Astrocyte (in vitro differentiated cells and primary cell): ENCODE results near the gene NGFR. TPM values are rescaled to one million over a fixed set of nuclear protein-coding genes. Genes with fewer than 3 reads are reported as not detected.

ENCODE experiments used
- DNase-seq: peaks from one replicate; pipeline ENCODE4 v3.0.0-alpha.2; 2010; ENCODE audit warnings: low read depth
- FAIRE-seq: peaks from 2 replicates; lab custom pipeline; 2011; peaks lifted over from hg19 to GRCh38; lab: Jason Lieb, UNC
- H2AFZ ChIP-seq: 2 replicates; pipeline ENCODE4 v1.6.0; 2012; ENCODE audit warnings: low read depth, low read length, inconsistent platforms
- H3K27ac ChIP-seq: 2 replicates; pipeline ENCODE4 v1.5.1; 2011; ENCODE audit warnings: low read depth, low read length, inconsistent platforms
- H3K27me3 ChIP-seq: 2 replicates; pipeline ENCODE4 v1.6.0; 2011; ENCODE audit warnings: low read length, inconsistent platforms; ENCODE audit not compliant: insufficient read depth
- H3K36me3 ChIP-seq: 2 replicates; pipeline ENCODE4 v1.5.1; 2011; ENCODE audit warnings: low read length, inconsistent platforms; ENCODE audit not compliant: insufficient read depth
- H3K4me1 ChIP-seq: 2 replicates; pipeline ENCODE4 v1.5.1; 2011; ENCODE audit warnings: low read length, inconsistent platforms; ENCODE audit not compliant: insufficient read depth
- H3K4me2 ChIP-seq: 2 replicates; pipeline ENCODE4 v1.6.0; 2012; ENCODE audit warnings: low read length, inconsistent platforms
- H3K4me3 ChIP-seq: 2 replicates; pipeline ENCODE4 v1.5.1; 2011; ENCODE audit warnings: low read depth, mild to moderate bottlenecking, low read length, inconsistent platforms; ENCODE audit not compliant: insufficient read depth
- H3K79me2 ChIP-seq: 2 replicates; pipeline ENCODE4 v1.6.0; 2012; ENCODE audit warnings: mild to moderate bottlenecking, low read length, inconsistent platforms; ENCODE audit not compliant: insufficient read depth
- H3K9ac ChIP-seq: 2 replicates; pipeline ENCODE4 v1.6.0; 2012; ENCODE audit warnings: mild to moderate bottlenecking, low read length, inconsistent platforms
- H3K9me3 ChIP-seq: 2 replicates; pipeline ENCODE4 v1.5.1; 2012; ENCODE audit warnings: low read depth, mild to moderate bottlenecking, low read length, inconsistent platforms; ENCODE audit not compliant: insufficient read depth
- H4K20me1 ChIP-seq: 2 replicates; pipeline ENCODE4 v1.6.0; 2012; ENCODE audit warnings: low read length, inconsistent platforms; ENCODE audit not compliant: insufficient read depth
- H3K27ac Mint-ChIP-seq: one replicate; pipeline ENCODE4 v1.8.0; 2021; ENCODE audit warnings: mild to moderate bottlenecking, mixed read lengths; ENCODE audit not compliant: unreplicated experiment
- H3K27me3 Mint-ChIP-seq: one replicate; pipeline ENCODE4 v1.8.0; 2021; ENCODE audit warnings: low read depth, mixed read lengths; ENCODE audit not compliant: unreplicated experiment
- H3K36me3 Mint-ChIP-seq: one replicate; pipeline ENCODE4 v1.8.0; 2021; ENCODE audit warnings: low read depth, mixed read lengths; ENCODE audit not compliant: unreplicated experiment
- H3K4me1 Mint-ChIP-seq: one replicate; pipeline ENCODE4 v1.8.0; 2021; ENCODE audit warnings: low read depth, mixed read lengths; ENCODE audit not compliant: unreplicated experiment
- H3K4me3 Mint-ChIP-seq: one replicate; pipeline ENCODE4 v1.8.0; 2021; ENCODE audit warnings: mild to moderate bottlenecking, moderate library complexity, mixed read lengths; ENCODE audit not compliant: unreplicated experiment
- H3K9me3 Mint-ChIP-seq: one replicate; pipeline ENCODE4 v1.8.0; 2021; ENCODE audit warnings: mild to moderate bottlenecking, mixed read lengths; ENCODE audit not compliant: unreplicated experiment
- CTCF ChIP-seq: IDR thresholded peaks from 2 replicates; pipeline ENCODE4 v1.5.1; 2011; ENCODE audit warnings: low read depth, mild to moderate bottlenecking, inconsistent platforms, low read length, moderate library complexity; ENCODE audit not compliant: insufficient read depth
- EZH2 ChIP-seq: IDR thresholded peaks from 2 replicates; pipeline ENCODE4 v1.6.1; 2012; ENCODE audit warnings: mild to moderate bottlenecking, low read length, inconsistent platforms; ENCODE audit not compliant: insufficient read depth
- total RNA-seq: library from RNA; stranded (reverse); gene quantifications from 2 replicates; pipeline ENCODE4 v1.2.1, GENCODE V29; 2021

The NGFR gene
- total RNA-seq, 1 donor from 2014 or later, result 0.64 TPM

- Histone ChIP-seq H3K4me2 (no peak overlapping the region), H3K36me3 (no peaks in the 10 kb centered on the region), H3K4me1 (peaks cover 14% of the 10 kb centered on the region), H3K27ac (no peak overlapping the region), H3K9ac (no peak overlapping the region), H3K4me3 (no peak overlapping the region), H4K20me1 (no peaks in the 10 kb centered on the region), H3K27me3 (peaks cover 4% of the 10 kb centered on the region), H2AFZ (no peak overlapping the region), H3K79me2 (no peaks in the 10 kb centered on the region), H3K9me3 (no peaks in the 10 kb centered on the region)
- no peak for DNase-seq
- no peaks in the 10 kb centered on the region for H3K36me3 Mint-ChIP-seq
- TF ChIP-seq CTCF, result peak; percentile 31
- TF ChIP-seq EZH2, result no peak
- H3K4me3 Mint-ChIP-seq, result no peak overlapping the region
- H3K9me3 Mint-ChIP-seq, result no peaks in the 10 kb centered on the region
- no peak for FAIRE-seq
- H3K4me1 Mint-ChIP-seq, result peaks cover 24% of the 10 kb centered on the region
- peaks cover 59% of the 10 kb centered on the region for H3K27me3 Mint-ChIP-seq
- H3K27ac Mint-ChIP-seq, result no peak overlapping the region
Measured at GRCh38 chr17:49514071-49514721, 19.1 kb downstream of the NGFR start.

- no peaks in the 10 kb centered on the region for H4K20me1 ChIP-seq
- DNase-seq (peak; percentile 93), FAIRE-seq (no peak)
- H3K36me3 ChIP-seq, result no peaks in the 10 kb centered on the region
- Mint-ChIP-seq H3K4me3 (peak overlapping the region; percentile 48), H3K36me3 (no peaks in the 10 kb centered on the region), H3K27me3 (peaks cover 61% of the 10 kb centered on the region), H3K4me1 (peaks cover 24% of the 10 kb centered on the region), H3K27ac (peak overlapping the region; percentile 89), H3K9me3 (peaks cover 3% of the 10 kb centered on the region)
- TF ChIP-seq EZH2, result no peak
- TF ChIP-seq CTCF, result no peak
- no peak overlapping the region for H3K4me3 ChIP-seq
- no peaks in the 10 kb centered on the region for H3K9me3 ChIP-seq
- H3K79me2 ChIP-seq, result no peaks in the 10 kb centered on the region
- H2AFZ ChIP-seq, result peak overlapping the region; percentile 68
- H3K4me2 ChIP-seq, result peak overlapping the region; percentile 24
- peaks cover 12% of the 10 kb centered on the region for H3K27me3 ChIP-seq
- H3K4me1 ChIP-seq, result peaks cover 14% of the 10 kb centered on the region
- H3K27ac ChIP-seq, result no peak overlapping the region
- peak overlapping the region; percentile 3 for H3K9ac ChIP-seq
Measured at GRCh38 chr17:49515196-49515770, 20.2 kb downstream of the NGFR start.

GRCh38 chr17:49516180-49516579 is 21.1 kb downstream of the NGFR start:
- DNase-seq, result no peak
- no peaks in the 10 kb centered on the region for H3K9me3 ChIP-seq
- Mint-ChIP-seq H3K27ac (peak overlapping the region; percentile 53), H3K4me3 (no peak overlapping the region), H3K9me3 (peaks cover 4% of the 10 kb centered on the region), H3K27me3 (peaks cover 61% of the 10 kb centered on the region), H3K36me3 (no peaks in the 10 kb centered on the region), H3K4me1 (peaks cover 24% of the 10 kb centered on the region)
- H3K4me1 ChIP-seq, result peaks cover 14% of the 10 kb centered on the region
- no peaks in the 10 kb centered on the region for H3K36me3 ChIP-seq
- H3K4me3 ChIP-seq, result no peak overlapping the region
- H3K9ac ChIP-seq, result no peak overlapping the region
- no peak for FAIRE-seq
- H3K79me2 ChIP-seq, result no peaks in the 10 kb centered on the region
- H4K20me1 ChIP-seq, result no peaks in the 10 kb centered on the region
- no peak overlapping the region for H2AFZ ChIP-seq
- no peak overlapping the region for H3K27ac ChIP-seq
- TF ChIP-seq EZH2 (no peak), CTCF (no peak)
- H3K4me2 ChIP-seq, result no peak overlapping the region
- peaks cover 18% of the 10 kb centered on the region for H3K27me3 ChIP-seq
